Lower leg skin (tissue), 4 donors: ENCODE results near the gene SORL1. TPM values are rescaled to one million over a fixed set of nuclear protein-coding genes. Genes with fewer than 3 reads are reported as not detected.

Source experiments
- DNase-seq, 2 donors: peaks; one replicate each; pipeline ENCODE4 v3.0.0-alpha.2; 2019; ENCODE audit warnings: low spot score in 2 of 2
- H3K4me3 ChIP-seq: fragments of 200-600 bp; sonication (generic); 2 replicates; pipeline ENCODE4 v1.5.1; 2017; ENCODE audit warnings: mild to moderate bottlenecking, low read depth; ENCODE audit not compliant: poor library complexity, severe bottlenecking
- POLR2A ChIP-seq, 2 donors: fragments of 450-650 bp; IDR thresholded peaks; one replicate each; pipeline ENCODE4 v1.6.1; 2016 to 2017; ENCODE audit warnings: antibody characterized with exemption in 2 of 2, mild to moderate bottlenecking in 1 of 2, moderate library complexity in 1 of 2
- WGBS, 2 donors: methylation state at CpG; one replicate each; pipeline ENCODE4 v1.1.5; 2018; 5-methylcytosine and 5-hydroxymethylcytosine counted together
- intact Hi-C: fragments of 100-400 bp; cut with DNase I; formaldehyde crosslinking; loops from one replicate; pipeline ENCODE4 v1.15.0; 2023; ENCODE audit warnings: low total_unique reads
- total RNA-seq, 4 donors: library from RNA; depleted of rRNA; stranded (reverse); fragments of >200 nt; gene quantifications; one replicate each; pipeline ENCODE4 v1.1.0, GENCODE V29; 2016
- TF ChIP-seq, protein P1 (sequence below), 3 donors: fragments of 450-650 bp; IDR thresholded peaks; one replicate each; pipeline ENCODE4 v1.5.1; 2016; ENCODE audit warnings: antibody characterized with exemption in 3 of 3, mild to moderate bottlenecking in 3 of 3, moderate library complexity in 2 of 3

Gene SORL1
- total RNA-seq, 4 donors from 2014 or later = 12.5 to 21.8 (median 14.7) TPM

DNA sequence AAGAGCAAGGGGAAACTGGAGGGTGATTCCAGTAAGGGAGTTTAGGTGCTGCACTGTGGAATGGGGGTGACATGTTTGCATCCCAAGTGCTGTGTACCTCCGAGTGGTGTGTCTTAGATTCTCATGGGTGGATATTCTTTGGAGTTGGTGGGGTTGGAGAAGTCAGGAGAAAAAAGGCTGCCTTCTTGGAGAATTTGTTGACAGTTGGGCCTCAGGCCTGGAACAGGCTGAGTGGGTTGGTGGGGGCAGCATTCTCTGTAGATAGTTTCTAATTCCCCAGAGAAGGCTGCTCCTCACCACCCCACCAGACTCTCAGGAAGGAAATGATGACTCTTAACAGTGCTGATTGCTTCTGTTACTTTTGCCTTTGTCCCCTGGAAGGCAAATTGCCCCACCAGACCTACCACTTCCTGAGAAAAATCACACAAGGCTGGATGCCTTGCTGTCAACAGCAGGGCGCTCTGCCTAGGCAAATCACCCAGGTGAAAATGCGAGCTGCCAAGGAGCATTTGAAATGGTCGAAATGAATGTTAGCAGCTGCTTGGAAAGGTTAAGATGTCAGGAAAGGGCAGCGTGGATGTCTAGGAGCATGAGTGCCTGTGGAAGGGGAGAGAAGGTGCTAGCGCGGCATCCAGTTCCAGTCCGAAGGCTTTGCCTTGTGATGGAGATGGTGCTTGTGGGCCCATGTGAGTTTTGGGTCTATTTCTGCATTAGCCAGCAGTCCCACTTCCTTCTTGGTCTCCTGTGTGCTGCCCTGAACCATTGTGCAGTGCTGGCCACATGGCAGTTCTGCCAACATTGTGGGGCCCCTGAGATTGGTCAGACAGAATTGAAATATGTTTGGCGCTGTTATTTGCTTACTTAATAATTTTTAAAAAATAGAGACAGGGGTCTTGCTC lies 30.4 kb downstream of the SORL1 start:
- no peak for DNase-seq
- TF ChIP-seq, protein P1, sequence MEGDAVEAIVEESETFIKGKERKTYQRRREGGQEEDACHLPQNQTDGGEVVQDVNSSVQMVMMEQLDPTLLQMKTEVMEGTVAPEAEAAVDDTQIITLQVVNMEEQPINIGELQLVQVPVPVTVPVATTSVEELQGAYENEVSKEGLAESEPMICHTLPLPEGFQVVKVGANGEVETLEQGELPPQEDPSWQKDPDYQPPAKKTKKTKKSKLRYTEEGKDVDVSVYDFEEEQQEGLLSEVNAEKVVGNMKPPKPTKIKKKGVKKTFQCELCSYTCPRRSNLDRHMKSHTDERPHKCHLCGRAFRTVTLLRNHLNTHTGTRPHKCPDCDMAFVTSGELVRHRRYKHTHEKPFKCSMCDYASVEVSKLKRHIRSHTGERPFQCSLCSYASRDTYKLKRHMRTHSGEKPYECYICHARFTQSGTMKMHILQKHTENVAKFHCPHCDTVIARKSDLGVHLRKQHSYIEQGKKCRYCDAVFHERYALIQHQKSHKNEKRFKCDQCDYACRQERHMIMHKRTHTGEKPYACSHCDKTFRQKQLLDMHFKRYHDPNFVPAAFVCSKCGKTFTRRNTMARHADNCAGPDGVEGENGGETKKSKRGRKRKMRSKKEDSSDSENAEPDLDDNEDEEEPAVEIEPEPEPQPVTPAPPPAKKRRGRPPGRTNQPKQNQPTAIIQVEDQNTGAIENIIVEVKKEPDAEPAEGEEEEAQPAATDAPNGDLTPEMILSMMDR (IDR thresholded peaks at IDR 0.05) = no peak
- TF ChIP-seq POLR2A (IDR thresholded peaks at IDR 0.05) = no peak

DNA sequence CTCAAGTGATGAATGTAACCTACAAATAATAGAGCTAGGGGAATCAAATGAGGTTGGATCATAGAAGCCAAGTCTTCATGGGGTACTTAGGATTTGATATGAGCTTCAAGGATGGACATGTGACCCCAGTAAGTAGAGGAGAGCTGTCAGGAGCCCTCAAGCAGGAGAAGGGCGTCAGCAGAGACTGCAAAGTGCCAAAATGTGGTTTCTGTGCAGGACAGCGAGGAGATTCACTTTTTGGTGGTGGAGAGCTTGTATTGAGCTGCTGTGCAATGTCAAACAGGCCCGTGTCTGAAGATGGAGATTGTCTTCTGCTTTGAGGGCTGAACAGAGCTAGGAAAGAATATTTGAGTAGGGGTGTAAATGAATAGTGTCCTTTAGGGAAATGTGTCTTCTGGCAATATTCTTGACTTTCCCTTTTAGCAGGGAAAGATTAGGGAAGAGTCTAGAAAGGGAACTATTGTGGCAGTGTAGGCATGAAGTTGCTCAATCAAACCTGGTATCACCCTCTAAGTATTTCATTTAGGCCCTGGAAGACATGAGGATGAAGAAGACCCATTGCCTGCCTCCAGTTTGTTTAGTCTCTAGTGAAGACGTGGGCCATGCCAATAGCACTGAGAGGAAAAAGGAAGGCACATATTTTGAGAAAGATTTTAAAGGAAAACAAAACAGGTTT lies 31.8 kb downstream of the SORL1 start:
- H3K4me3 ChIP-seq = no peak overlapping the region
- TF ChIP-seq, protein P1 (IDR thresholded peaks at IDR 0.05) = no peak
- TF ChIP-seq POLR2A (IDR thresholded peaks at IDR 0.05) = no peak
- intact Hi-C loops = no loop called here
- 77 to 89% methylated on average over 4 of the region's 4 CpGs for WGBS, 2 donors
- DNase-seq = no peak

More for the DNA sequence above, 30.4 kb downstream of the SORL1 start:
- WGBS, 2 donors = 77 to 80% methylated on average over 9 of the region's 9 CpGs
- H3K4me3 ChIP-seq = no peak overlapping the region
- intact Hi-C loops = no loop called here

DNA sequence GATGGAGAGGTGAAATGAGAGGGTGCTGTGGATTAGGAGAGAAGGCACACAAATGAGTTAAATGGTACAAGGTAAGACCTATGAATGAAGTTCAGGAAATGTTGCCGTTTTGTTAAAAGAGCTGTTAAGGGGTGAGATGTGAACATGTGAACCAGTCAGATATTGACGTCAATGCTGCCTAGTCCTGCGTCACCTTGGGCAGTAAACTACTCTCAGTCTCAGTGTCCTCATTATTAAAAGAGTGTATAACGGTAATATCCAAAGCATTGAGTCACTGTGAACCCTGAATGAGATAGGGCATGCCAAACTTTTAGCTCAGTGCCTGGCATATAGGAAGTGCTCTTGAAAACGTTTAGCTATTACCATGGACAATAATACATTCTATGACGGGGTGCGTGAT lies 33.1 kb downstream of the SORL1 start:
- no peak for DNase-seq
- WGBS, 2 donors = 86 to 88% methylated on average over 7 of the region's 7 CpGs
- intact Hi-C loops = no loop called here
- TF ChIP-seq POLR2A (IDR thresholded peaks at IDR 0.05) = no peak
- no peak overlapping the region for H3K4me3 ChIP-seq

DNA sequence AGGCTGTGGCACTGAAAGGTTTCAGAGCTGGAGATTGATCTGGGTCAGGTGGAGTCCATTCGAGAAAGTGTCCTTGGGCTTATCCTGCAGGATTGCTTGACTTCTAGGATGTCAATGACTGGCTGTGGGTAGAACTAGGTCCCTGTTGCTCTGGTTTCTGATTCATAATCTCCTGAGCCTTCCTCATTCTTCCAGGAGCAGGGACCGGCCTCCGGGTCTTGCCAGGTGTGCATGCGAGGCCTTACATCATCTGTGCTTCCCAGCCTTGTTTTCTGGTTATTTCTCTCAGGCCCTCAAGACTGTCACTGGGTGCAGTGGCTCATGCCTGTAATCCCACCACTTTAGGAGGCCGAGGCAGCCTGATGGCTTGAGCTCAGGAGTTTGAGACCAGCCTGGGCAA lies 33.9 kb downstream of the SORL1 start:
- TF ChIP-seq POLR2A (IDR thresholded peaks at IDR 0.05) = no peak
- TF ChIP-seq, protein P1 (IDR thresholded peaks at IDR 0.05) = no peak
- intact Hi-C loops = no loop called here
- WGBS, 2 donors = 93 to 100% methylated on average over 5 of the region's 5 CpGs
- no peak for DNase-seq
- H3K4me3 ChIP-seq = no peak overlapping the region

DNA sequence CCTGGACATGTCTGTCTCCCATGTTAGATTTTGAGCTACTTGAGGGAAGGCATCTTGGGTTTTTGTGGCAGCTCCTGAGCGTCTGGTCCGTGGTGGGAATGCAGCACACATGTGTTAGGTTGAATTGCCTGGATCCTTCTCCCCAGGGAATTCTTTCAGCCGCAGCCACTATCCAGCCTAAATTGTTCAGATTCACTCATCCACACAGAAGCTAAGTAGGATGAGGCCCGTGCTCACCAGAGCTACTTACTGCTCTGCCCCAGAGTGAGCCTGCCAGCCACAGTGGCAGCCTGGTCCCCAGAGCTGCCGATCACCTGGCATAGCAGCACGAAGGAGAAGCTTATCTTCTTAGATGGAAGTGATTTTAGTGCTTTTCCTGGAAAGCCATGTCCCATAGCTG lies 35.1 kb downstream of the SORL1 start:
- no peak overlapping the region for H3K4me3 ChIP-seq
- TF ChIP-seq, protein P1 (IDR thresholded peaks at IDR 0.05) = no peak
- TF ChIP-seq POLR2A (IDR thresholded peaks at IDR 0.05) = no peak
- intact Hi-C loops = no loop called here
- no peak for DNase-seq
- WGBS, 2 donors = 75 to 90% methylated on average over 5 to 6 of the region's 6 CpGs

DNA sequence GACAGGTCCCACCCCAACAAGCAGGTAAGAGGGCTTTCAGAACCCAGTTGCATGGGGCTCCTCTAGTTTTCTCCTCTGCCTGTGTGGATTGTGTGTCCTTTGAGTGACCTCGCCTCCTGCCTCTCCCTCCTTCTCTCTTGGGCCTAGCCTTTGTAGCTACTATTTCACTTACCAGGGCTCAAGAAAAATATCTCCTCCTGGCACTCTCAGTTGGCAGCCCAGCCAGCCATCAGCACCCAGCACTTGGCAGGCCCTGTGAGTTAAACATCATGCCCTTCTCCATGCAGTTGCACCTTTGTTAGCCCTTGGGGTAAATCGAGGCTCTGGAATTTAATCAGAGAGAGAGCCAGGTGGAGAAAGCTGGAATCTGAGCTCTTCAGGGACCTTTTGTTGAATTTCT lies 36.1 kb downstream of the SORL1 start:
- intact Hi-C loops = no loop called here
- no peak for DNase-seq
- no peak for TF ChIP-seq POLR2A (IDR thresholded peaks at IDR 0.05)
- 71 to 76% methylated on average over 2 of the region's 2 CpGs for WGBS, 2 donors
- H3K4me3 ChIP-seq = no peak overlapping the region
